Brain microvascular endothelial cell (primary cell): Measurements from ENCODE around the gene TP53I11.

ENCODE experiments used
- DNase-seq: peaks from one replicate; pipeline ENCODE4 v3.0.0-alpha.2; 2020
- H3K27ac ChIP-seq: fragments of 250-450 bp; sonication (Bioruptor Pico); 2 replicates; pipeline ENCODE4 v1.5.1; 2020; ENCODE audit warnings: mild to moderate bottlenecking, moderate library complexity
- H3K27me3 ChIP-seq: fragments of 250-450 bp; sonication (Bioruptor Pico); replicated peaks from 2 replicates; pipeline ENCODE4 v1.5.1; 2020; ENCODE audit warnings: mild to moderate bottlenecking
- H3K36me3 ChIP-seq: fragments of 250-450 bp; sonication (Bioruptor Pico); replicated peaks from 2 replicates; pipeline ENCODE4 v1.5.1; 2020; ENCODE audit warnings: mild to moderate bottlenecking
- H3K4me3 ChIP-seq: 2 replicates; pipeline ENCODE4 v1.5.1; 2011; ENCODE audit warnings: low read depth, mild to moderate bottlenecking, control low read depth, low read length, moderate library complexity
- in situ Hi-C: cut with HindIII; loops from 2 replicates; pipeline ENCODE4 v1.10.0; 2017; ENCODE audit warnings: low sequenced_read_pairs, low pct_ligation_motif_present
- TF ChIP-seq, protein P1 (sequence below): IDR thresholded peaks from 2 replicates; pipeline ENCODE4 v1.5.1; 2011; ENCODE audit warnings: low read depth, mild to moderate bottlenecking, moderate library complexity, low read length, control low read depth, inconsistent platforms; ENCODE audit errors: missing control alignments

The TP53I11 gene

DNA sequence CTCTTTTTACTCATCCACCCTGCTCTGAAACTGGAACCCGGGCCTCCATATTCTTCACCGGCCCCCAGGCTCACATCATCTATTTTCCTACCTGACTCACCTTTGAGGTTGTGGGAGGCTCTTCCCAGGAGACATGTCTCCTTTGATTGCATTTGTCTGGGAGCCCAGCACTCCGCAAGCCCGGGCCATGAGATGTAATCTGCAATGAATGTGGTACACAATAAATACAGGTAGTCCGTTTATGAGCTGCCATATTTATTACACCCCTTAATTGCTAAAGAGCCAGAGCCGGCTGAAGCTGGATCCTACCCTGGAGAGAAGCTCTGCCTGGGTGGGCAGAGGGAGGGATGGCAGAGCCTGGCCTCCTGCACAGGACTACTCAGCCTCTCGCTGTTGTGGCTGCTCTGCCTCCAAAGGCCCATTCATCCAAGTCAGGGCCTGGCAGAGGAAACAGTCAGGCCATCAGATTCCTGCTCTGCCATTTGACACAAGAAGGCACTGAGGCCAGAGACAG, 49.5 kb downstream of the TP53I11 start:
- no peak overlapping the region for H3K4me3 ChIP-seq
- H3K27ac ChIP-seq, result no peak overlapping the region
- H3K36me3 ChIP-seq, result no peaks in the 10 kb centered on the region
- no peak for DNase-seq
- TF ChIP-seq, protein P1, sequence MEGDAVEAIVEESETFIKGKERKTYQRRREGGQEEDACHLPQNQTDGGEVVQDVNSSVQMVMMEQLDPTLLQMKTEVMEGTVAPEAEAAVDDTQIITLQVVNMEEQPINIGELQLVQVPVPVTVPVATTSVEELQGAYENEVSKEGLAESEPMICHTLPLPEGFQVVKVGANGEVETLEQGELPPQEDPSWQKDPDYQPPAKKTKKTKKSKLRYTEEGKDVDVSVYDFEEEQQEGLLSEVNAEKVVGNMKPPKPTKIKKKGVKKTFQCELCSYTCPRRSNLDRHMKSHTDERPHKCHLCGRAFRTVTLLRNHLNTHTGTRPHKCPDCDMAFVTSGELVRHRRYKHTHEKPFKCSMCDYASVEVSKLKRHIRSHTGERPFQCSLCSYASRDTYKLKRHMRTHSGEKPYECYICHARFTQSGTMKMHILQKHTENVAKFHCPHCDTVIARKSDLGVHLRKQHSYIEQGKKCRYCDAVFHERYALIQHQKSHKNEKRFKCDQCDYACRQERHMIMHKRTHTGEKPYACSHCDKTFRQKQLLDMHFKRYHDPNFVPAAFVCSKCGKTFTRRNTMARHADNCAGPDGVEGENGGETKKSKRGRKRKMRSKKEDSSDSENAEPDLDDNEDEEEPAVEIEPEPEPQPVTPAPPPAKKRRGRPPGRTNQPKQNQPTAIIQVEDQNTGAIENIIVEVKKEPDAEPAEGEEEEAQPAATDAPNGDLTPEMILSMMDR, result no peak
- H3K27me3 ChIP-seq, result peaks cover 3% of the 10 kb centered on the region
- in situ Hi-C loops, result no loop called here

DNA sequence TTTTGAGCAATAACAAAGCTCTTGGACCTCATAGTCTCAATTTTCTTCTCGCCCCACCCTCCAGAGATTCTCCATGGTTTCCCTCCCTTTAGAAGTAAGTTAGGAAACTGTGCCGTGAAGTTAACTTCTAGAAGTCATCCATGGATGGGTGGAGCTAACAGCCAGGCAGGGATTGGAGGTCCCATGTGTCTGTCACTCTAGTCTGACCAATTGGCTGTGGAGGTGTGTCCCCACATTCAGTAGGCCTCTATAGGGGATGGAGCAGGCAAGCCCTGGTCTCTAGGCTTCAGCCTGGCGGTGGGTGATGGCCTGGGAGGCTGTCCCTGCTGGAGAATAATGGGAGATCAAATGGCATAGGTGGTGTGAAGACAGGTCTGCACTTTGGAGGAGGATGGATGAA, 50.7 kb downstream of the TP53I11 start:
- peak; percentile 76 for DNase-seq
- no peak overlapping the region for H3K27ac ChIP-seq
- H3K4me3 ChIP-seq, result no peak overlapping the region
- H3K36me3 ChIP-seq, result no peaks in the 10 kb centered on the region
- peaks cover 9% of the 10 kb centered on the region for H3K27me3 ChIP-seq
- TF ChIP-seq, protein P1, result no peak
- in situ Hi-C loops, result no loop called here

DNA sequence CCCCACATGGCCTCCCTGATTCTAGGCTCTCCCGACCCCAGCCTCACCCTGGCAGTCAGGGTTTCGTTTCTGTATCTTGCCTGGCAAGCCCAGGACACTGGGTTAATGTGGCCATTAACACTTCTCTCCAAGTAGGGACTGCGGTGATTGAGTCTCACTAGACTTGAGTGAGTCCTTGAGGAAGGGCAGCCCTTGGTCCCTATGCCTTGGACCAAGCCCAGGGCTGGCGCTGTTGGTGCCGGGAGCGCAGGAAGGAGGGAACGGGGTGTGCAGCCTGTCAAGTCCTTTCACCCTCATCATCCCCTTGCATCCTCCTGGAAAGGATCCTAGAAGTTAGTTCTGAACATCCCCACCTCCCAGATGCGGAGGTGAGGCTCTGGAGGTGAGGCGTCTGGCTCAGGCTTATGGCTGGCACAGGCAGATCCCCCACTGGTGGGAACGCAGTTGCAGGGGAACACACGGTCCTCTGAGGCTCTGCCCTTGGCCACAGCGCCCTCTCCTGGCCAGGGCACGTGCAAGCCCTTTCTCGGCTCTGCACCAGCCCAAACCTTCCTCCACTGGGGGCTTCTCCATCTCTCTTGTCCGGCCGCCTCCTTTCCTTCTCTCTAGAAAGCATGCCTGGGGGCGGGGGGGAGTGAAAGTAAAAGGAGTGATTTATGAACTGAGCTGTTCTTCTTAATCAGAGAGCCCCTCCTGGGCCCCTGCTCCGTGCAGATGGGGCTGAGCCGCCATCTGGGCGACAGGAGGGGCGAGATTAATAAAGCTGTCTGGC, 56.7 kb downstream of the TP53I11 start:
- H3K27ac ChIP-seq, result no peak overlapping the region
- no peak overlapping the region for H3K4me3 ChIP-seq
- peak; percentile 16 for DNase-seq
- in situ Hi-C loops, result no loop called here
- H3K27me3 ChIP-seq, result peaks cover 39% of the 10 kb centered on the region
- no peaks in the 10 kb centered on the region for H3K36me3 ChIP-seq
- TF ChIP-seq, protein P1, result peak; percentile 93

DNA sequence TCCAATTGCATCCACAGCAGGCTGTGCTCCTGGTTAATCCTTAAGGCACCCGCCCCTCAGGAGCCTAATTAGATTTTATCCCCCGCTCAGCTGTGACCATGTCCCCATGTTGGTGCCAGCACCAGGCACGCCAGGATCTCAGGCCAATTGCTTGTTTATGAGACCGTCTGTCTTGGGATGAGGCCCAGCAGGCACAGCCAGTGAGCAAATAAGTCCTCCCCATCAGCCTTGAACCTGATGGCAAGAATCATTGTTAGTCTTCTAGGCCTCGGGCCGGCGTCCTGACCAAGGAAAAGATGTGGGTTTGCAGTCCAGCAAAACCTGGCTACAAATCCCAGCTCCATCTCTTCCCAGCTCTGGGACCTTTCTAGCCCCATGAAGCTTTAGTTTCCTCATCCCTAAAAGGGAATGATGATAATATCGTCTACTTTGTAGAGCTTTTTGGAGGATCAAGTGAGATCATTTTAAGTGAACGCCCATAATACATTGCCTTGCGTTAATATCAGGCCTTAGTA, 57.3 kb downstream of the TP53I11 start:
- peaks cover 42% of the 10 kb centered on the region for H3K27me3 ChIP-seq
- no peaks in the 10 kb centered on the region for H3K36me3 ChIP-seq

DNA sequence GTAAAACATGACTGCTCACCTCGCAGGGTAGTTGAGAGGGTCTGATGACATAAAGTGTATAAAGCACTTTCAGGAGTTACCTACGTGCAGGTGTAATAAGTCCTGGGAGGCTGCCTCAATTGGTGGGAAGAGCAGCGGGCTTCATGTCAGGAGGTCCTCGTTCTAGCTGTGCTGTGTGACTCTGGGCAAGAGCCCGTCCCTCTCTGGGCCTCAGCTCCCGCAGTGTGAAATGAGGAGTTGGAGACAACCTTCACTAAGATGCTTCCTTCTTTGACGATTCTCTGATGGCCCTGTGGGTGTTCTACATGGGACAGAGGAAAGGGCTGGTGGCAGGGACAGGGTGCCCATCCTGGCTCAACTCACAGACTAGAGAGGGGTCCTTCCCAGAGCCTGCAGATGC, 57.8 kb downstream of the TP53I11 start:
- Histone ChIP-seq H3K27me3 (peaks cover 45% of the 10 kb centered on the region), H3K36me3 (no peaks in the 10 kb centered on the region), H3K4me3 (no peak overlapping the region), H3K27ac (no peak overlapping the region)
- TF ChIP-seq, protein P1, result no peak
- DNase-seq, result no peak
- in situ Hi-C loops, result no loop called here

More for the DNA sequence above, 57.3 kb downstream of the TP53I11 start:
- Histone ChIP-seq H3K4me3 (no peak overlapping the region), H3K27ac (no peak overlapping the region)
- in situ Hi-C loops, result no loop called here
- DNase-seq, result no peak
- TF ChIP-seq, protein P1, result no peak
